ENCODE data around the gene PGRMC1.

Gene PGRMC1

GRCh38 chrX:119235872-119236622, at the start of gene PGRMC1 (continued):
- TF ChIP-seq ZXDB (tag by site-specific recombination; IDR thresholded peaks at IDR 0.05) = peak; percentile 71
- no peak for TF ChIP-seq ZNF558 (tag by site-specific recombination; IDR thresholded peaks at IDR 0.05)
- no peak for TF ChIP-seq ZNF146 (tag by site-specific recombination; IDR thresholded peaks at IDR 0.05)
- peak; percentile 15; the same call in 1 of the 2 replicates for TF ChIP-seq ZSCAN30 (tag by site-specific recombination; IDR thresholded peaks at IDR 0.05)
- no peak for TF ChIP-seq ZNF112 (tag by site-specific recombination; IDR thresholded peaks at IDR 0.05)
- TF ChIP-seq, protein P1, sequence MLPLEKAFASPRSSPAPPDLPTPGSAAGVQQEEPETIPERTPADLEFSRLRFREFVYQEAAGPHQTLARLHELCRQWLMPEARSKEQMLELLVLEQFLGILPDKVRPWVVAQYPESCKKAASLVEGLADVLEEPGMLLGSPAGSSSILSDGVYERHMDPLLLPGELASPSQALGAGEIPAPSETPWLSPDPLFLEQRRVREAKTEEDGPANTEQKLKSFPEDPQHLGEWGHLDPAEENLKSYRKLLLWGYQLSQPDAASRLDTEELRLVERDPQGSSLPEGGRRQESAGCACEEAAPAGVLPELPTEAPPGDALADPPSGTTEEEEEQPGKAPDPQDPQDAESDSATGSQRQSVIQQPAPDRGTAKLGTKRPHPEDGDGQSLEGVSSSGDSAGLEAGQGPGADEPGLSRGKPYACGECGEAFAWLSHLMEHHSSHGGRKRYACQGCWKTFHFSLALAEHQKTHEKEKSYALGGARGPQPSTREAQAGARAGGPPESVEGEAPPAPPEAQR (tag by site-specific recombination; IDR thresholded peaks at IDR 0.05) = no peak
- TF ChIP-seq ZNF830 (tag by site-specific recombination; IDR thresholded peaks at IDR 0.05; ENCODE audit: low read depth) = no peak
- peak; percentile 100 for TF ChIP-seq ZNF560 (tag by site-specific recombination; IDR thresholded peaks at IDR 0.05; ENCODE audit: borderline replicate concordance)
- TF ChIP-seq ZNF202 (tag by site-specific recombination; IDR thresholded peaks at IDR 0.05; ENCODE audit: borderline replicate concordance) = no peak
- TF ChIP-seq, protein P2, sequence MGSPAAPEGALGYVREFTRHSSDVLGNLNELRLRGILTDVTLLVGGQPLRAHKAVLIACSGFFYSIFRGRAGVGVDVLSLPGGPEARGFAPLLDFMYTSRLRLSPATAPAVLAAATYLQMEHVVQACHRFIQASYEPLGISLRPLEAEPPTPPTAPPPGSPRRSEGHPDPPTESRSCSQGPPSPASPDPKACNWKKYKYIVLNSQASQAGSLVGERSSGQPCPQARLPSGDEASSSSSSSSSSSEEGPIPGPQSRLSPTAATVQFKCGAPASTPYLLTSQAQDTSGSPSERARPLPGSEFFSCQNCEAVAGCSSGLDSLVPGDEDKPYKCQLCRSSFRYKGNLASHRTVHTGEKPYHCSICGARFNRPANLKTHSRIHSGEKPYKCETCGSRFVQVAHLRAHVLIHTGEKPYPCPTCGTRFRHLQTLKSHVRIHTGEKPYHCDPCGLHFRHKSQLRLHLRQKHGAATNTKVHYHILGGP (tag by site-specific recombination; IDR thresholded peaks at IDR 0.05) = no peak
- TF ChIP-seq ZNF404 (tag by site-specific recombination; IDR thresholded peaks at IDR 0.05) = no peak
- TF ChIP-seq, protein P3, sequence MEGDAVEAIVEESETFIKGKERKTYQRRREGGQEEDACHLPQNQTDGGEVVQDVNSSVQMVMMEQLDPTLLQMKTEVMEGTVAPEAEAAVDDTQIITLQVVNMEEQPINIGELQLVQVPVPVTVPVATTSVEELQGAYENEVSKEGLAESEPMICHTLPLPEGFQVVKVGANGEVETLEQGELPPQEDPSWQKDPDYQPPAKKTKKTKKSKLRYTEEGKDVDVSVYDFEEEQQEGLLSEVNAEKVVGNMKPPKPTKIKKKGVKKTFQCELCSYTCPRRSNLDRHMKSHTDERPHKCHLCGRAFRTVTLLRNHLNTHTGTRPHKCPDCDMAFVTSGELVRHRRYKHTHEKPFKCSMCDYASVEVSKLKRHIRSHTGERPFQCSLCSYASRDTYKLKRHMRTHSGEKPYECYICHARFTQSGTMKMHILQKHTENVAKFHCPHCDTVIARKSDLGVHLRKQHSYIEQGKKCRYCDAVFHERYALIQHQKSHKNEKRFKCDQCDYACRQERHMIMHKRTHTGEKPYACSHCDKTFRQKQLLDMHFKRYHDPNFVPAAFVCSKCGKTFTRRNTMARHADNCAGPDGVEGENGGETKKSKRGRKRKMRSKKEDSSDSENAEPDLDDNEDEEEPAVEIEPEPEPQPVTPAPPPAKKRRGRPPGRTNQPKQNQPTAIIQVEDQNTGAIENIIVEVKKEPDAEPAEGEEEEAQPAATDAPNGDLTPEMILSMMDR (tag by site-specific recombination; IDR thresholded peaks at IDR 0.05) = no peak
- TF ChIP-seq ATF2 (tag by site-specific recombination; IDR thresholded peaks at IDR 0.05; ENCODE audit: low read depth) = no peak
- TF ChIP-seq ELK4 (IDR thresholded peaks at IDR 0.05; ENCODE audit: borderline replicate concordance, low read depth, low read length) = no peak
- TF ChIP-seq YY2 (tag by site-specific recombination; IDR thresholded peaks at IDR 0.05) = 0 out of 2 replicates have a peak, but pooled peaks have one; percentile 46
- TF ChIP-seq, protein P4, sequence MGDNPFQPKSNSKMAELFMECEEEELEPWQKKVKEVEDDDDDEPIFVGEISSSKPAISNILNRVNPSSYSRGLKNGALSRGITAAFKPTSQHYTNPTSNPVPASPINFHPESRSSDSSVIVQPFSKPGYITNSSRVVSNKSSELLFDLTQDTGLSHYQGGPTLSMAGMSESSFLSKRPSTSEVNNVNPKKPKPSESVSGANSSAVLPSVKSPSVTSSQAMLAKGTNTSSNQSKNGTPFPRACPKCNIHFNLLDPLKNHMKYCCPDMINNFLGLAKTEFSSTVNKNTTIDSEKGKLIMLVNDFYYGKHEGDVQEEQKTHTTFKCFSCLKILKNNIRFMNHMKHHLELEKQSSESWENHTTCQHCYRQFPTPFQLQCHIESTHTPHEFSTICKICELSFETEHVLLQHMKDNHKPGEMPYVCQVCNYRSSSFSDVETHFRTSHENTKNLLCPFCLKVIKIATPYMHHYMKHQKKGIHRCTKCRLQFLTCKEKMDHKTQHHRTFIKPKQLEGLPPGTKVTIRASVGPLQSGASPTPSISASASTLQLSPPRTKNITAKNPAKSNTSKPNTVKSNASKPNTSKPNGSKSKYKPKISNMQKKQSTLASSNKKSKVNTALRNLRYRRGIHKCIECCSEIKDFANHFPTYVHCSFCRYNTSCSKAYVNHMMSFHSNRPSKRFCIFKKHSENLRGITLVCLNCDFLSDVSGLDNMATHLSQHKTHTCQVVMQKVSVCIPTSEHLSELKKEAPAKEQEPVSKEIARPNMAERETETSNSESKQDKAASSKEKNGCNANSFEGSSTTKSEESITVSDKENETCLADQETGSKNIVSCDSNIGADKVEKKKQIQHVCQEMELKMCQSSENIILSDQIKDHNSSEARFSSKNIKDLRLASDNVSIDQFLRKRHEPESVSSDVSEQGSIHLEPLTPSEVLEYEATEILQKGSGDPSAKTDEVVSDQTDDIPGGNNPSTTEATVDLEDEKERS (tag by site-specific recombination; IDR thresholded peaks at IDR 0.05) = no peak
- peak; percentile 96 for TF ChIP-seq SCRT2 (tag by site-specific recombination; IDR thresholded peaks at IDR 0.05)
- no peak; the same call in 1 of the 2 replicates for TF ChIP-seq ZNF623 (tag by site-specific recombination; IDR thresholded peaks at IDR 0.05)
- TF ChIP-seq MYNN (tag by site-specific recombination; IDR thresholded peaks at IDR 0.05; ENCODE audit: borderline replicate concordance) = no peak
- no peak for TF ChIP-seq ZNF350 (tag by site-specific recombination; IDR thresholded peaks at IDR 0.05)
- no peak for TF ChIP-seq ZNF266 (tag by site-specific recombination; IDR thresholded peaks at IDR 0.05; ENCODE audit: low read depth)
- TF ChIP-seq ZNF140 (tag by site-specific recombination; IDR thresholded peaks at IDR 0.05) = no peak
- no peak for TF ChIP-seq ZNF626 (tag by site-specific recombination; IDR thresholded peaks at IDR 0.05)
- no peak for TF ChIP-seq ZNF791 (tag by site-specific recombination; IDR thresholded peaks at IDR 0.05)
- TF ChIP-seq ZBTB6 (tag by site-specific recombination; IDR thresholded peaks at IDR 0.05) = no peak
- 0 out of 2 replicates have a peak, but pooled peaks have one; percentile 34 for TF ChIP-seq ZNF561 (tag by site-specific recombination; IDR thresholded peaks at IDR 0.05; ENCODE audit: borderline replicate concordance)
